Neural crest cell (in vitro differentiated cells): ENCODE results near the gene ZDHHC14. TPM values are rescaled to one million over a fixed set of nuclear protein-coding genes. Genes with fewer than 3 reads are reported as not detected.

Experiments
- DNase-seq: peaks from one replicate; pipeline ENCODE4 v3.0.0; 2021; ENCODE audit warnings: low read depth, mixed read lengths, low spot score
- H3K27ac Mint-ChIP-seq: one replicate; pipeline ENCODE4 v1.8.0; 2021; ENCODE audit warnings: mild to moderate bottlenecking, mixed read lengths; ENCODE audit not compliant: unreplicated experiment
- H3K27me3 Mint-ChIP-seq: 2 replicates; pipeline ENCODE4 v1.8.0; 2021; ENCODE audit warnings: low read depth, mild to moderate bottlenecking, mixed read lengths
- H3K36me3 Mint-ChIP-seq: 2 replicates; pipeline ENCODE4 v1.8.0; 2021; ENCODE audit warnings: low read depth, mild to moderate bottlenecking, mixed read lengths
- H3K4me1 Mint-ChIP-seq: 2 replicates; pipeline ENCODE4 v1.8.0; 2021; ENCODE audit warnings: mixed read lengths
- H3K4me3 Mint-ChIP-seq: one replicate; pipeline ENCODE4 v1.8.0; 2021; ENCODE audit warnings: mild to moderate bottlenecking, mixed read lengths
- H3K9me3 Mint-ChIP-seq: 2 replicates; pipeline ENCODE4 v1.8.0; 2021; ENCODE audit warnings: mixed read lengths
- total RNA-seq: library from RNA; stranded (reverse); gene quantifications from 2 replicates; pipeline ENCODE4 v1.2.1, GENCODE V29; 2021
- TF ChIP-seq, protein P1 (sequence below): fragments of 200-600 bp; sonication (generic); conservative IDR thresholded peaks from 2 replicates; pipeline ENCODE4 v1.5.0; 2021; ENCODE audit warnings: antibody characterized with exemption, mild to moderate bottlenecking

Gene ZDHHC14
- total RNA-seq, 1 donor from 2014 or later: 5.3 TPM

DNA sequence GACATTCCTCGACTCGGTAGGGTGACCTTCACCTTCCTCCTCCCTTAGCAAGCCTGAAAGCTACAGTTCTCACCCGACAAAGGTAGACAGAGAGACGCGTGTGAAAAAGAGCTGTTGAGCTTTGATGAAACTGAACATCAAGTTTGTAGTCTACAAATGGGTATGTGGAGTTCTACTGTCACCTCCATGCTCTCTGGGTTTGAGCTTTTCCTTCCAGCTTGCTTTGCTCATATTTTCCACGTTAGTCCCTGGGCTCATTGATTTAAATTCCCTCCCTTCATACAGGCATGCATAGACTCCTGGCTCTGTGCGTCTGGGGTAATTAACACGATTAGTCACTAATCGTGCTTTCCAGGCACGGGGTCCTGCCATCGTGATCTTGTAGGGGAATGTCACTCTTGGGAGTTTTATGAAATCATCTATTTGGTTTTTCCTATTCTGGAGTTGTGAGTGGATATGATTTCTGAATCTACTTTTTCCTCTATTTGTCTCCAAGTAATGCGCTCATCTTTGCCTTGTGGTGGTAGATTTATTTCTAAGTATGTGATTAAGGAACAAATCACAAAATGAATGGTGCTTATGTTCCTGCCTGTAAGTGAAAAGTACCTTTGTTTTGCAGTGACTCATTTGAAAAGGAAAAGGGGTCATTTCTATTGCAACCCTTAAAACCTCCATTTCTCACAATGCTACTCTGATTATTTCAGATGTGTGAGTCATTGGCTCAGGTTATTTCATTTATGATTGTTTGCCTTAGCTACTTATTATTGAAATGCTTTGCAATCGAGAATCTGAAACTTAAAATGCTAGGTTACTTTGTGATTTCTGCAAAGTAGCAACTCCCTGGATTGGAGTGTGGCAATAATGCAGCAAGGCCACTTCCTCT is 154.6 kb downstream of the ZDHHC14 start:
- H3K4me1 Mint-ChIP-seq: peaks cover 34% of the 10 kb centered on the region
- TF ChIP-seq, protein P1, sequence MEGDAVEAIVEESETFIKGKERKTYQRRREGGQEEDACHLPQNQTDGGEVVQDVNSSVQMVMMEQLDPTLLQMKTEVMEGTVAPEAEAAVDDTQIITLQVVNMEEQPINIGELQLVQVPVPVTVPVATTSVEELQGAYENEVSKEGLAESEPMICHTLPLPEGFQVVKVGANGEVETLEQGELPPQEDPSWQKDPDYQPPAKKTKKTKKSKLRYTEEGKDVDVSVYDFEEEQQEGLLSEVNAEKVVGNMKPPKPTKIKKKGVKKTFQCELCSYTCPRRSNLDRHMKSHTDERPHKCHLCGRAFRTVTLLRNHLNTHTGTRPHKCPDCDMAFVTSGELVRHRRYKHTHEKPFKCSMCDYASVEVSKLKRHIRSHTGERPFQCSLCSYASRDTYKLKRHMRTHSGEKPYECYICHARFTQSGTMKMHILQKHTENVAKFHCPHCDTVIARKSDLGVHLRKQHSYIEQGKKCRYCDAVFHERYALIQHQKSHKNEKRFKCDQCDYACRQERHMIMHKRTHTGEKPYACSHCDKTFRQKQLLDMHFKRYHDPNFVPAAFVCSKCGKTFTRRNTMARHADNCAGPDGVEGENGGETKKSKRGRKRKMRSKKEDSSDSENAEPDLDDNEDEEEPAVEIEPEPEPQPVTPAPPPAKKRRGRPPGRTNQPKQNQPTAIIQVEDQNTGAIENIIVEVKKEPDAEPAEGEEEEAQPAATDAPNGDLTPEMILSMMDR: no peak
- H3K4me3 Mint-ChIP-seq: no peak overlapping the region
- DNase-seq: no peak
- H3K9me3 Mint-ChIP-seq: no peaks in the 10 kb centered on the region
- no peak overlapping the region for H3K27ac Mint-ChIP-seq
- H3K36me3 Mint-ChIP-seq: no peaks in the 10 kb centered on the region
- no peaks in the 10 kb centered on the region for H3K27me3 Mint-ChIP-seq

DNA sequence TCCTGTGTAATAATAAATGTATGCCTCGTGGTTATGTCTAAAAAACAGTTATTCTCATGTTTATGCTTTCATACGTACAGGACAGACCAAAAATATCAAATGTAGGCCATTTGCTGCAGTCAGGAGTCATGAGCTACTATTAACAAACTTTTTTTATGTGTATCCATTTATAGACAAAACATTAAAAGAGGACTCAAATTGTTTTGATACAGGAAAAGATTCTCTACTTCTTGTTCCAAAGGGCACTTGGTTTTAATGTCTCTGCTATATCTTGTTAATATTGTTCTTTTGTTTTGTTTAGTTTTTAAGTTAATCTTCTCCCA is 155.2 kb downstream of the ZDHHC14 start:
- DNase-seq: no peak
- H3K9me3 Mint-ChIP-seq: no peaks in the 10 kb centered on the region
- H3K27ac Mint-ChIP-seq: no peak overlapping the region
- no peaks in the 10 kb centered on the region for H3K36me3 Mint-ChIP-seq
- H3K27me3 Mint-ChIP-seq: no peaks in the 10 kb centered on the region
- peaks cover 34% of the 10 kb centered on the region for H3K4me1 Mint-ChIP-seq
- TF ChIP-seq, protein P1: no peak
- H3K4me3 Mint-ChIP-seq: no peak overlapping the region

DNA sequence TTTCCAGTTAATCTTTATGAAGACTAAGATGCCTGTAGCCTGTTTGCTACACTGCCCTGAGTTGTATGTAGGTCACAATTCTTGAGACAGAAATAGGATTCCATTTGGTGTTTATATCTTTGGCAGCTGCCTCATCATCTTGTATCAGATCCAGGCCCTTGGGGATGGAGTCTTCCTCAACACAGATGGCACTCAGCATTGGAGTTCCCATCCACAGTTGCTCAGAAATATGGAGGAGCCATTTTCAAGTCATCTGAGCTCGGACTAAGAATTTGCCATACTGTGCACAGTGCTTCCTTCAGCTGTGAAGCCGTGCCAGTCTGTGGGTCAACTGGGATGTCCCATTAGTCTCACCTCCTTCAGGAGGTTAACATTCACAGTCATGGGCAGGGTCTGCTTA is 156.6 kb downstream of the ZDHHC14 start:
- H3K27me3 Mint-ChIP-seq: no peaks in the 10 kb centered on the region
- H3K27ac Mint-ChIP-seq: no peak overlapping the region
- peaks cover 29% of the 10 kb centered on the region for H3K4me1 Mint-ChIP-seq
- TF ChIP-seq, protein P1: no peak
- DNase-seq: no peak
- H3K36me3 Mint-ChIP-seq: no peaks in the 10 kb centered on the region
- no peak overlapping the region for H3K4me3 Mint-ChIP-seq
- H3K9me3 Mint-ChIP-seq: no peaks in the 10 kb centered on the region

DNA sequence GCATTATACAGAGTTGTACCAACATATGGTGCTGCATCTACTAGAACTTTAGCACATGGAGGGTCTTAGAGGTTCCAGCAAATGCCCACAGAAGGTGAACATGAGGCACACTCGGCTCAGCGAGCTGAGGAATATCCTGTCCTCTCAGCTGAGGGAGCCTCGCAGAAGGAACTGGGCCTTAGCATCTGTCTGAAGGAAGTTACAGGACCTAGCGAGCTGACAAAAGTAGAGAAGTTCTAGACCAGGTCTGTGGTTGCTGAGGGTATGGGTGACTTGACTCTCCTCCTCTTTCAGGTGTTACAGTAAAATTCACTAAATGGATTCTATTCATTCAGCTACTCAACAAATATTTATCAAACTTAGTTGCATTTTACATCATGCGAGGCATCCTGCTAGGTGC is 157.2 kb downstream of the ZDHHC14 start:
- Mint-ChIP-seq H3K9me3 (no peaks in the 10 kb centered on the region), H3K4me3 (no peak overlapping the region), H3K36me3 (no peaks in the 10 kb centered on the region), H3K4me1 (peaks cover 26% of the 10 kb centered on the region), H3K27ac (no peak overlapping the region), H3K27me3 (no peaks in the 10 kb centered on the region)
- no peak for DNase-seq
- TF ChIP-seq, protein P1: no peak

DNA sequence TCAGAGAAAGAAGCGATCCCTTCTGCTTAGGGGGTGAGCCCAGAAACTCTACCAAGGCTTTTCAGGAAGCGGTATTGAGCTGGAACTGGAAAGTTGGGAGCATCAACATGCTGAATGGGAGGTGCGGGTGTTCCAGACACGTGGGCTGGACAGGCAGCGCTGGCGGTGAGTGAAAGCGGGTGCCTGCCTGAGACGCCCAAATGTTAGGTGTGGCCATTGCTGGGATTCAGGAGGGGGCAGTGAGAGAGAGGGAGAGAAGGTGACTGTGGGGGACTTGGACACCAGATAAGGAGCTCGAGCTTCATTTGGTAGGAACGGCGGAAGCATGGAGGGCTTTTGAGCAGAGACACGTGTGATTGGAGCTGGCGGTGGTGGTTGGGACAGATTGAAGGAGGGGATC is 157.7 kb downstream of the ZDHHC14 start:
- Mint-ChIP-seq H3K27ac (no peak overlapping the region), H3K4me1 (peaks cover 22% of the 10 kb centered on the region), H3K36me3 (peaks cover 3% of the 10 kb centered on the region), H3K9me3 (no peaks in the 10 kb centered on the region), H3K27me3 (no peaks in the 10 kb centered on the region), H3K4me3 (no peak overlapping the region)
- TF ChIP-seq, protein P1: no peak
- DNase-seq: no peak
